ENCODE data around the gene ELMO3. TPM values are rescaled to one million over a fixed set of nuclear protein-coding genes. Genes with fewer than 3 reads are reported as not detected.
A peak's percentile ranks its signal among the peaks of the same experiment; 100 is the strongest.

Gene ELMO3
- total and polyA plus RNA-seq, 2 donors (not counting 3 experiments of a cell fraction or from before 2014, with no cell fraction given) = 3.9 to 5.7 TPM

DNA sequence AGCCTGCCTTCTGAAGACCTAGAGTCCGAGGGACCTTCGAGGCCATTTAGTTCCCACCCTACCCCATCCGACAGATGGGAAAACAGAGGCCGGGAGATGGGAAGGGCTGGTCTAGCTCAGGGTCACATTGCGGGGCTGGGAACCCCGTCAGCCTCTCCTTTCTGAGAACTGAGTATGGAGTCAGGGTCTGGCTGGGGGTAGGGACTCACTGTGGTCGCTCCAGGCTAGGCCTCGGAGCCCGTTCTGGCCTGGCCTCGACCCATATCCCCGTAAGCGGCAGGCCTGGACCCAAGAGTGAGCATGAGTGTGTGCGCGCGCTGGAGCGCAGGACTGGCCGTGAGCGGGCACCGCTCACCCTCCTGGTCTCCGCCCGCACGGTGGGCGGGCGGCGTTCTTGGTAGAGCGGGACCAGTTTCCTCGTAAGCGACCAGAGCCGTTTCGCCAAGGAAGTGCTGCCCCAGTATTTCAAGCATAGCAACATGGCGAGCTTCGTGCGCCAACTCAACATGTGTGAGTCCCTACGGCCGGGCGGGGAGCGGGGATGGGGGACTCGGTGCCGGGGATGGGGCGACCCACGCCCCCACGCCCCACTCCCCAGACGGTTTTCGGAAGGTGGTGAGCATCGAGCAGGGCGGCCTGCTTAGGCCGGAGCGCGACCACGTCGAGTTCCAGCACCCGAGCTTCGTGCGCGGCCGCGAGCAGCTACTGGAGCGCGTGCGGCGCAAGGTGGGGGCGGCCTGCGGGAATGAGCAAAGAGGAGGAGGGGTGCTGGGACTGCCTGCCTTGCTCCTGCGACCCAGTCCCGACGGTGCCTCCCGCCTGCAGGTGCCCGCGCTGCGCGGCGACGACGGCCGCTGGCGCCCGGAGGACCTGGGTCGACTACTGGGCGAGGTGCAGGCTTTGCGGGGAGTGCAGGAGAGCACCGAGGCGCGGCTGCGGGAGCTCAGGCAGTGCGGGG, 33.5 kb upstream of the ELMO3 start:
- no peak overlapping the region for H3K4me2 ChIP-seq (ENCODE audit: insufficient read depth, low read length)

DNA sequence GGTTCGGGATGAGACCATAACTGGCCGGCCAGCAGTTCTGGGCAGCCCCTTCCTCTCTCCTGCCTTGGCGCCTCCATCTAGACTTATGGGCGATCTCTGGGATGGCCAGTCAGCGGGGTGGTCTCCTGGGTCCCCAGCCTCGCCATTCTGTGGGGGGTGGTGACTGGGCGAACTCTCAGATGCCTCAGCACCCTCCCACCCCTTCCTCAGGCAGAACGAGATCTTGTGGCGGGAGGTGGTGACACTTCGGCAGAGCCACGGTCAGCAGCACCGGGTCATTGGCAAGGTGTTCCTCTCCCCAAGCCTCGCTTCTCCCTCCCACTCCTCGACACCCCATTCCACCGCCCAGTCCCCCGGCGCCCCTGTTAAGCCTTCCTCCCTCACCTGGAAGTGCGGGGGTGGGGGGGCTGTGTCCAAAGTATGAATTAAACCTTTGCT, 32.8 kb upstream of the ELMO3 start:
- Histone ChIP-seq H3K9me1 (replicated peaks; ENCODE audit: control insufficient read depth, extremely low read depth, insufficient read depth, low read length) (no peaks in the 10 kb centered on the region), H2AFZ (ENCODE audit: low read depth, low read length) (no peak overlapping the region), H3K27me3 (ENCODE audit: control insufficient read depth in 2 of 2, insufficient read depth in 2 of 2, low read length in 2 of 2) (peaks cover 36 to 46% of the 10 kb centered on the region in 2 experiments), H3K4me2 (ENCODE audit: insufficient read depth, low read length) (no peak overlapping the region), H3K36me3 (ENCODE audit: control insufficient read depth in 2 of 2, extremely low read depth in 1 of 2, insufficient read depth in 2 of 2, low read length in 2 of 2) (no peaks in the 10 kb centered on the region), H3K27ac (ENCODE audit: insufficient read depth, low read depth, low read length) (no peak overlapping the region), H3K4me3 (replicated peaks in 1 of 3; ENCODE audit: insufficient read depth in 1 of 3, low read depth in 1 of 3, low read length in 3 of 3) (no peak overlapping the region), H3K9ac (replicated peaks; ENCODE audit: extremely low read depth, insufficient read depth, low read length) (no peak overlapping the region), H3K9me3 (replicated peaks; ENCODE audit: control insufficient read depth, insufficient read depth, low read length) (no peaks in the 10 kb centered on the region), H4K20me1 (replicated peaks; ENCODE audit: control insufficient read depth, extremely low read depth, insufficient read depth, low read length) (no peaks in the 10 kb centered on the region), H3K79me2 (ENCODE audit: control insufficient read depth, insufficient read depth, low read length) (no peaks in the 10 kb centered on the region), H3K4me1 (ENCODE audit: control insufficient read depth, extremely low read depth, insufficient read depth, low read length) (peaks cover 24% of the 10 kb centered on the region)
- ChIA-PET CTCF (interaction anchor here (1.0 to 3.4 kb wide), 3 partner anchors 9 to 19 kb away, joined by 3 to 23 read pairs (median 6); no protein-coding TSS in a partner anchor), POLR2A (interaction anchor here (0.6 kb wide), 1 partner anchor 355 kb away, joined by 4 read pairs; no protein-coding TSS in a partner anchor)
- BruUV-seq (replicated peaks) = no TSS peak
- TF ChIP-seq FOS (IDR thresholded peaks at IDR 0.05; ENCODE audit: borderline replicate concordance, insufficient read depth, low read length) (no peak), MYC (IDR thresholded peaks at IDR 0.05; ENCODE audit: low read depth, low read length) (no peak)
- TF ChIP-seq, protein P1, sequence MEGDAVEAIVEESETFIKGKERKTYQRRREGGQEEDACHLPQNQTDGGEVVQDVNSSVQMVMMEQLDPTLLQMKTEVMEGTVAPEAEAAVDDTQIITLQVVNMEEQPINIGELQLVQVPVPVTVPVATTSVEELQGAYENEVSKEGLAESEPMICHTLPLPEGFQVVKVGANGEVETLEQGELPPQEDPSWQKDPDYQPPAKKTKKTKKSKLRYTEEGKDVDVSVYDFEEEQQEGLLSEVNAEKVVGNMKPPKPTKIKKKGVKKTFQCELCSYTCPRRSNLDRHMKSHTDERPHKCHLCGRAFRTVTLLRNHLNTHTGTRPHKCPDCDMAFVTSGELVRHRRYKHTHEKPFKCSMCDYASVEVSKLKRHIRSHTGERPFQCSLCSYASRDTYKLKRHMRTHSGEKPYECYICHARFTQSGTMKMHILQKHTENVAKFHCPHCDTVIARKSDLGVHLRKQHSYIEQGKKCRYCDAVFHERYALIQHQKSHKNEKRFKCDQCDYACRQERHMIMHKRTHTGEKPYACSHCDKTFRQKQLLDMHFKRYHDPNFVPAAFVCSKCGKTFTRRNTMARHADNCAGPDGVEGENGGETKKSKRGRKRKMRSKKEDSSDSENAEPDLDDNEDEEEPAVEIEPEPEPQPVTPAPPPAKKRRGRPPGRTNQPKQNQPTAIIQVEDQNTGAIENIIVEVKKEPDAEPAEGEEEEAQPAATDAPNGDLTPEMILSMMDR (IDR thresholded peaks at IDR 0.05; ENCODE audit: extremely low read depth in 1 of 2, insufficient read depth in 1 of 2, low read depth in 1 of 2, low read length in 2 of 2) = no peak
- no peak for DNase-seq (ENCODE audit: low read depth, low spot score)
- dilution Hi-C loops (cut with MboI; ENCODE audit: extremely low pct_ligation_motif_present, low sequenced_read_pairs) (no loop called here), intact Hi-C loops (cut with micrococcal nuclease) (no loop called here)
- no peak for FAIRE-seq

More for the DNA sequence above, 33.5 kb upstream of the ELMO3 start:
- ChIA-PET POLR2A (interaction anchor here (0.6 to 0.8 kb wide), 3 partner anchors 64 to 397 kb away, joined by 3 to 5 read pairs (median 4); partner anchors contain the start of gene CTCF), CTCF (interaction anchor here (1.0 to 3.4 kb wide), 3 partner anchors 8 to 20 kb away, joined by 3 to 23 read pairs (median 6); no protein-coding TSS in a partner anchor)
- H4K20me1 ChIP-seq (replicated peaks; ENCODE audit: control insufficient read depth, extremely low read depth, insufficient read depth, low read length) = no peaks in the 10 kb centered on the region
- no peak overlapping the region for H2AFZ ChIP-seq (ENCODE audit: low read depth, low read length)
- peaks cover 19% of the 10 kb centered on the region for H3K4me1 ChIP-seq (ENCODE audit: control insufficient read depth, extremely low read depth, insufficient read depth, low read length)
- H3K9me1 ChIP-seq (replicated peaks; ENCODE audit: control insufficient read depth, extremely low read depth, insufficient read depth, low read length) = no peaks in the 10 kb centered on the region
- peaks cover 36 to 46% of the 10 kb centered on the region in 2 experiments for H3K27me3 ChIP-seq (ENCODE audit: control insufficient read depth in 2 of 2, insufficient read depth in 2 of 2, low read length in 2 of 2)
- no TSS peak for BruUV-seq (replicated peaks)
- no peaks in the 10 kb centered on the region for H3K79me2 ChIP-seq (ENCODE audit: control insufficient read depth, insufficient read depth, low read length)
- peak; percentile 69 for TF ChIP-seq EZH2 (IDR thresholded peaks at IDR 0.05; ENCODE audit: borderline replicate concordance, low read depth, low read length, severe bottlenecking)
- TF ChIP-seq, protein P2, sequence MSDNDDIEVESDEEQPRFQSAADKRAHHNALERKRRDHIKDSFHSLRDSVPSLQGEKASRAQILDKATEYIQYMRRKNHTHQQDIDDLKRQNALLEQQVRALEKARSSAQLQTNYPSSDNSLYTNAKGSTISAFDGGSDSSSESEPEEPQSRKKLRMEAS (IDR thresholded peaks at IDR 0.05; ENCODE audit: insufficient read depth, insufficient read length) = no peak
- dilution Hi-C loops (cut with MboI; ENCODE audit: extremely low pct_ligation_motif_present, low sequenced_read_pairs) (no loop called here), intact Hi-C loops (cut with micrococcal nuclease) (no loop called here)
- H3K4me3 ChIP-seq (replicated peaks in 1 of 3; ENCODE audit: insufficient read depth in 1 of 3, low read depth in 1 of 3, low read length in 3 of 3) = no peak overlapping the region
- no peak for FAIRE-seq
- no peak for DNase-seq (ENCODE audit: low read depth, low spot score)
- H3K27ac ChIP-seq (ENCODE audit: insufficient read depth, low read depth, low read length) = no peak overlapping the region
- no peaks in the 10 kb centered on the region for H3K9me3 ChIP-seq (replicated peaks; ENCODE audit: control insufficient read depth, insufficient read depth, low read length)
- H3K36me3 ChIP-seq (ENCODE audit: control insufficient read depth in 2 of 2, extremely low read depth in 1 of 2, insufficient read depth in 2 of 2, low read length in 2 of 2) = no peaks in the 10 kb centered on the region
- no peak overlapping the region for H3K9ac ChIP-seq (replicated peaks; ENCODE audit: extremely low read depth, insufficient read depth, low read length)

All from endothelial cell of umbilical vein (primary cell).